Gastroesophageal sphincter (tissue), 4 donors: ENCODE data around the gene ENTPD7. TPM values are rescaled to one million over a fixed set of nuclear protein-coding genes. Genes with fewer than 3 reads are reported as not detected.
"Not testable (repeated sequence)": the region's sequence is repeated elsewhere in the genome, so short reads cannot be mapped to it uniquely, and the experiment has no call there.

Source experiments
- ATAC-seq: fragments of 150-250 bp; one replicate; pipeline ENCODE4 v1.9.1; 2016; ENCODE audit warnings: mild to moderate bottlenecking, moderate library complexity
- H3K27ac ChIP-seq, 4 donors: fragments of 200-600 bp; sonication (generic) in 3 of 4; 1 replicate in 3 of 4; 2 replicates in 1 of 4; pipeline ENCODE4 v1.5.1; 2016 to 2019
- H3K27me3 ChIP-seq: fragments of 200-600 bp; sonication (generic); one replicate; pipeline ENCODE4 v1.5.1; 2019
- H3K36me3 ChIP-seq, 2 donors: fragments of 200-600 bp; sonication (generic); one replicate each; pipeline ENCODE4 v1.5.1; 2019; ENCODE audit warnings: control low read depth in 1 of 2
- H3K4me1 ChIP-seq, 3 donors: fragments of 200-600 bp; sonication (generic); 1 replicate in 2 of 3; 2 replicates in 1 of 3; pipeline ENCODE4 v1.5.1; 2016 to 2019; ENCODE audit warnings: control low read depth in 2 of 3
- H3K4me3 ChIP-seq, 2 donors: fragments of 200-600 bp; sonication (generic); one replicate each; pipeline ENCODE4 v1.5.1; 2019; ENCODE audit warnings: mild to moderate bottlenecking in 1 of 2, moderate library complexity in 1 of 2
- H3K9me3 ChIP-seq, 3 donors: fragments of 200-600 bp; sonication (generic); one replicate each; pipeline ENCODE4 v1.5.1; 2017 to 2019; ENCODE audit warnings: control low read depth in 2 of 3
- EP300 ChIP-seq: sonication (generic); formaldehyde crosslinking; IDR thresholded peaks from one replicate; pipeline ENCODE4 v1.6.1; 2017; ENCODE audit warnings: antibody characterized with exemption, mild to moderate bottlenecking
- POLR2A ChIP-seq, 2 donors: fragments of 450-650 bp; IDR thresholded peaks; one replicate each; pipeline ENCODE4 v1.6.1; 2017; ENCODE audit warnings: antibody characterized with exemption in 2 of 2, mild to moderate bottlenecking in 2 of 2, moderate library complexity in 1 of 2
- POLR2AphosphoS5 ChIP-seq: sonication (generic); formaldehyde crosslinking; IDR thresholded peaks from one replicate; pipeline ENCODE4 v1.6.1; 2017; ENCODE audit warnings: antibody characterized with exemption
- WGBS, 2 donors: methylation state at CpG; one replicate each; pipeline ENCODE4 v1.1.5; 2018; ENCODE audit warnings: low coverage in 1 of 2; 5-methylcytosine and 5-hydroxymethylcytosine counted together
- total RNA-seq, 4 donors: library from RNA; depleted of rRNA; stranded (reverse); fragments of >200 nt; gene quantifications; one replicate each; pipeline ENCODE4 v1.1.0, GENCODE V29; 2016
- TF ChIP-seq, protein P1 (sequence below), 4 experiments: fragments of 200-600 bp in 2 of 4; fragments of 450-650 bp in 2 of 4; sonication (generic) in 1 of 4; IDR thresholded peaks; one replicate each; pipeline ENCODE4 v1.5.1; 2017 to 2019; ENCODE audit warnings: antibody characterized with exemption in 4 of 4, mild to moderate bottlenecking in 2 of 4, moderate library complexity in 2 of 4

Gene ENTPD7
- total RNA-seq, 4 donors from 2014 or later: 4.5 to 9.1 (median 5.6) TPM

GRCh38 chr10:99732033-99732842 lies 72.9 kb downstream of the ENTPD7 start, which contains the start of the genes COX15 and CUTC:
Gene COX15 (minus strand): TSS chr10:99732127. CDS start chr10:99732049, 78 bp downstream.
Gene CUTC (plus strand): TSS chr10:99732234. CDS start chr10:99732349, 115 bp downstream.
- H3K27me3 ChIP-seq: no peaks in the 10 kb centered on the region
- 0% methylated on average over 1 to 10 of the region's 73 CpGs for WGBS, 2 donors
- peaks cover 0 to 36% (median 7%) of the 10 kb centered on the region in 3 donors for H3K4me1 ChIP-seq
- peak within 1 kb of the TSS; percentile 69 to 87 for H3K4me3 ChIP-seq
- TF ChIP-seq POLR2AphosphoS5 (peak; percentile 93), EP300 (no peak), POLR2A (IDR thresholded peaks at IDR 0.05) (peak; percentile 71 to 78)
- TF ChIP-seq, protein P1, sequence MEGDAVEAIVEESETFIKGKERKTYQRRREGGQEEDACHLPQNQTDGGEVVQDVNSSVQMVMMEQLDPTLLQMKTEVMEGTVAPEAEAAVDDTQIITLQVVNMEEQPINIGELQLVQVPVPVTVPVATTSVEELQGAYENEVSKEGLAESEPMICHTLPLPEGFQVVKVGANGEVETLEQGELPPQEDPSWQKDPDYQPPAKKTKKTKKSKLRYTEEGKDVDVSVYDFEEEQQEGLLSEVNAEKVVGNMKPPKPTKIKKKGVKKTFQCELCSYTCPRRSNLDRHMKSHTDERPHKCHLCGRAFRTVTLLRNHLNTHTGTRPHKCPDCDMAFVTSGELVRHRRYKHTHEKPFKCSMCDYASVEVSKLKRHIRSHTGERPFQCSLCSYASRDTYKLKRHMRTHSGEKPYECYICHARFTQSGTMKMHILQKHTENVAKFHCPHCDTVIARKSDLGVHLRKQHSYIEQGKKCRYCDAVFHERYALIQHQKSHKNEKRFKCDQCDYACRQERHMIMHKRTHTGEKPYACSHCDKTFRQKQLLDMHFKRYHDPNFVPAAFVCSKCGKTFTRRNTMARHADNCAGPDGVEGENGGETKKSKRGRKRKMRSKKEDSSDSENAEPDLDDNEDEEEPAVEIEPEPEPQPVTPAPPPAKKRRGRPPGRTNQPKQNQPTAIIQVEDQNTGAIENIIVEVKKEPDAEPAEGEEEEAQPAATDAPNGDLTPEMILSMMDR (IDR thresholded peaks at IDR 0.05): peak in 3 of 4 experiments; percentile 35 to 49 (median 45)
- peak; percentile 98 for ATAC-seq
- H3K9me3 ChIP-seq: no peaks in the 10 kb centered on the region
- peaks cover 0 to 33% of the 10 kb centered on the region in 2 donors for H3K36me3 ChIP-seq
- H3K27ac ChIP-seq: peak within 1 kb of the TSS; percentile 83 to 97 (median 96)

- no peak for ATAC-seq
- Histone ChIP-seq H3K27me3 (no peaks in the 10 kb centered on the region), H3K36me3 (peaks cover 0 to 35% of the 10 kb centered on the region in 2 donors), H3K27ac (peak overlapping the region in 1 of 4 donors; percentile 95), H3K4me3 (peak overlapping the region in 1 of 2 donors; percentile 87), H3K4me1 (peaks cover 0 to 36% (median 7%) of the 10 kb centered on the region in 3 donors), H3K9me3 (no peaks in the 10 kb centered on the region)
- no peak for TF ChIP-seq POLR2AphosphoS5
- TF ChIP-seq POLR2A (IDR thresholded peaks at IDR 0.05): no peak
- TF ChIP-seq, protein P1 (IDR thresholded peaks at IDR 0.05): no peak
- no peak for TF ChIP-seq EP300
- WGBS, 2 donors: 70 to 76% methylated on average over 8 of the region's 8 CpGs
Measured at GRCh38 chr10:99733366-99733765, 74.1 kb downstream of the ENTPD7 start.

- not testable (repeated sequence) for H3K27me3 ChIP-seq, H3K27ac ChIP-seq, ATAC-seq, H3K9me3 ChIP-seq, H3K4me3 ChIP-seq
- 90 to 95% methylated on average over 4 to 7 of the region's 10 CpGs for WGBS, 2 donors
- Histone ChIP-seq H3K4me1 (peaks cover 0 to 36% (median 7%) of the 10 kb centered on the region in 3 donors), H3K36me3 (peaks cover 0 to 35% of the 10 kb centered on the region in 2 donors)
Measured at GRCh38 chr10:99734111-99734510, 74.8 kb downstream of the ENTPD7 start.

DNA sequence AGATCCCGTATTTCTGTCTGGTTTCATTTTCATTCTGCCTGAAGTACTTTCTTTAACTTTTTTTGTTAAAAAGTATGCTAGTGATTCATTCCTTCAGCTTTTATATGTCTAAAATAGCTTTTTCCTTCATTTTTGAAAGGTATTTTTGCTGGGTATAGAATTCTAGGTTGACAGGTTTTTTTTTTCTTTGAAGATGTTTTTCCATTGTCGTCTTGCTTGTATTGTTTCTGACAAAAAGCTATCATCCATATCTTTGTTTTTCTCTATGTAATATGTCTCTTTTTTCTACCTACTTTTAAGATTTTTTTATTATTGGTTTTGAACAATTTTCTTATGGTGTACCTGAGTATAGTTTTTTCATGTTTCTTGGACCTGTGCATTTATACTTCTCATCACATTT lies 81.0 kb downstream of the ENTPD7 start:
- H3K9me3 ChIP-seq: peaks cover 0 to 21% (median 0%) of the 10 kb centered on the region in 3 donors
- H3K4me3 ChIP-seq: no peak overlapping the region
- peaks cover 11 to 92% of the 10 kb centered on the region in 2 donors for H3K36me3 ChIP-seq
- H3K27ac ChIP-seq: no peak overlapping the region
- H3K27me3 ChIP-seq: no peaks in the 10 kb centered on the region
- WGBS, 2 donors: 90 to 96% methylated on average over 2 of the region's 2 CpGs
- no peak for TF ChIP-seq EP300
- TF ChIP-seq POLR2AphosphoS5: no peak
- TF ChIP-seq POLR2A (IDR thresholded peaks at IDR 0.05): no peak
- TF ChIP-seq, protein P1 (IDR thresholded peaks at IDR 0.05): no peak
- H3K4me1 ChIP-seq: peaks cover 0 to 5% (median 0%) of the 10 kb centered on the region in 3 donors
- ATAC-seq: no peak

DNA sequence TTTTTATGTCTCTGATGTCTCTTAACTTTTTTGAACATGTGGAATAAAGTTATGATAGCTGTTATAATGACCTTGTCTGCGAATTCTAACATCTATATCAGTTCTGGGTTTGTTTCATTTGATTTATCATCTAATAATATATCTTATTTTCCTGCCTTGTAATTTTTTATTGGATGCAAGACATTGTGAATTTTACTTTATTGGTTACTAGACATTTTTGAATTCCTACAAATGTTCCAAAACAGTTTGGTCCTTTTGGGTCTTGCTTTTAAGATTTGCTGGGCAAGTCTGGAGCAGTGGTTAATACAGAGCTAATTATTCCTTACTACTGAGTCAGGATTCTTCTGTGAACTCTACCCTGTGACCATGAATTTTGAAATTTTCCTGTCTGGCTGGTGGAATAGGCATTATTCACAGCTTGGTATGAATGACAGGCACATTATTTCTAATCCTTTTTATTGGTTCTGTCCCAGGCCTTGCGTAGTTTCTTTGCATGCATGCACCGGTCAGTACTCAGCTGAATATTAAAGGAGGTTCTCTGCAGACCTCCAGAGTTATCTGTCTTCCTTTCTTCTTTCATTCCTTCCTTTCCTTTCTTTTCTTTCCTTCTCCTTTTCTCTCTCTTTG lies 81.7 kb downstream of the ENTPD7 start:
- TF ChIP-seq EP300 (no peak), POLR2AphosphoS5 (no peak), POLR2A (IDR thresholded peaks at IDR 0.05) (no peak)
- TF ChIP-seq, protein P1 (IDR thresholded peaks at IDR 0.05): no peak
- Histone ChIP-seq H3K27me3 (no peaks in the 10 kb centered on the region), H3K4me1 (peaks cover 0 to 5% (median 0%) of the 10 kb centered on the region in 3 donors), H3K9me3 (peaks cover 0 to 21% (median 0%) of the 10 kb centered on the region in 3 donors), H3K4me3 (no peak overlapping the region), H3K27ac (no peak overlapping the region), H3K36me3 (peaks cover 11 to 100% of the 10 kb centered on the region in 2 donors)
- 92 to 93% methylated on average over 3 of the region's 3 CpGs for WGBS, 2 donors
- ATAC-seq: no peak
